Large intestine (tissue), 3 donors: ENCODE data around the gene HSPE1. TPM values are rescaled to one million over a fixed set of nuclear protein-coding genes. Genes with fewer than 3 reads are reported as not detected.
"Not testable (repeated sequence)": the region's sequence is repeated elsewhere in the genome, so short reads cannot be mapped to it uniquely, and the experiment has no call there.

ENCODE experiments used
- DNase-seq, 2 donors: peaks; one replicate each; pipeline versions ENCODE4 v3.0.0 to v3.0.0-alpha.2; 2013
- H3K27ac ChIP-seq: one replicate; pipeline ENCODE4 v1.5.1; 2013; ENCODE audit warnings: low read length
- H3K27me3 ChIP-seq: 2 replicates; pipeline ENCODE4 v1.6.1; 2013; ENCODE audit warnings: low read length; ENCODE audit not compliant: control insufficient read depth, insufficient read depth
- H3K36me3 ChIP-seq: 2 replicates; pipeline ENCODE4 v1.6.1; 2013; ENCODE audit warnings: low read length; ENCODE audit not compliant: control insufficient read depth, insufficient read depth
- H3K4me1 ChIP-seq: one replicate; pipeline ENCODE4 v1.6.1; 2013; ENCODE audit warnings: low read length; ENCODE audit not compliant: control insufficient read depth, insufficient read depth
- H3K4me3 ChIP-seq: one replicate; pipeline ENCODE4 v1.5.1; 2013; ENCODE audit warnings: low read length
- H3K9me3 ChIP-seq: one replicate; pipeline ENCODE4 v1.6.1; 2013; ENCODE audit warnings: mild to moderate bottlenecking, low read depth, low read length, moderate library complexity; ENCODE audit not compliant: control insufficient read depth
- WGBS: methylation state at CpG from one replicate; pipeline ENCODE4 v1.1.5; 2013; ENCODE audit warnings: low lambda C conversion rate; ENCODE audit not compliant: insufficient coverage; 5-methylcytosine and 5-hydroxymethylcytosine counted together
- polyA plus RNA-seq: library from polyadenylated mRNA; unstranded; fragments of 120-200 nt; gene quantifications from one replicate; pipeline ENCODE4 v1.2.1, GENCODE V29; 2013

Gene HSPE1
- polyA plus RNA-seq, 1 donor = 268 TPM

DNA sequence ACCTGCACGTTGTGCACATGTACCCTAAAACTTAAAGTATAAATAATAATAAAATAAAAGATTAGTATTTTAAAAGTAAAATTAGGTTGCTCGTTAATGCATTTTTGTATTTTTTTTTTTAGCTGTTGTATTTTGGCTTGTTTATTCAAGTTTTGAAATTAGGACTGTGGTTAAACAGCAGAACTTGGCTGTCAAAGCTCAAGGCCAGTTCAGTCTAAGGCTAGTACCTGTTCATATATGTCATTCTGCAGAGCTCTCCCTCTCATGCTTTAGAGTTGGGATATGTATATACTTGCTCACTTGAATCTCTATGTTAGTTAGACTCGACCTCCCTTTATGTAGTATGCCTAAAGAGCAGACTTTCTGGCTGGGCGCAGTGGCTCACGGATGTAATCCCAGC lies 48.4 kb downstream of the HSPE1 start:
- WGBS = 100% methylated on average over 1 of the region's 5 CpGs
- Histone ChIP-seq H3K36me3 (peaks cover 40% of the 10 kb centered on the region), H3K27me3 (no peaks in the 10 kb centered on the region)

DNA sequence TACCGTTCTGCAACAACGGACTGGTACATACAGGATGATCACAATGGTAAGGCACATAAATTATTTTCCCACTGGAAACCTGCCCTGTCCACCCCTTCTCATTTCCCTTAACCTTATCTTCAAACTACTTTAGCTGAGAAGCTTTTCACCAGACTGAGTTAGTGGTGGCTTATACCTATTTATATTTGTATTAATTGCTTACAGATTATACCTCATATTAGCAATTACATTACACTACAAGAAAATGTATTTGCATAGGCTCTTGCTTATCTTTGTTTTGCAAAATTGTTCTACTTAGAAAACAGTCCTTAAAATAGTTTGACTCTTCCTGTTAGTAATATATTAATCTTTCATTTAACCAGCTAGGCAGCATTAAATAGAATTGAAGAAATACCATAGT lies 51.1 kb downstream of the HSPE1 start:
- H3K4me1 ChIP-seq, H3K27ac ChIP-seq, DNase-seq, H3K4me3 ChIP-seq, H3K27me3 ChIP-seq, H3K9me3 ChIP-seq: not testable (repeated sequence)
- H3K36me3 ChIP-seq = peaks cover 36% of the 10 kb centered on the region
- WGBS = no CpG with 5 or more reads among the region's 2 CpGs

More for the DNA sequence above, 48.4 kb downstream of the HSPE1 start:
- DNase-seq = no peak
- no peaks in the 10 kb centered on the region for H3K4me1 ChIP-seq
- no peaks in the 10 kb centered on the region for H3K9me3 ChIP-seq
- H3K4me3 ChIP-seq = no peak overlapping the region
- H3K27ac ChIP-seq = no peak overlapping the region

Other genes starting within 250 kb of the HSPE1 start
- 8.4 TPM for gene ANKRD44, start 189.6 kb upstream of the HSPE1 start, polyA plus RNA-seq
- 347 TPM for gene SF3B1, start 65.4 kb upstream of the HSPE1 start, polyA plus RNA-seq
- 15.2 TPM for gene COQ10B, start 46.8 kb upstream of the HSPE1 start, polyA plus RNA-seq
- gene HSPD1, start 539 bp upstream of the HSPE1 start, polyA plus RNA-seq = 607 TPM
- gene MOB4, start 15.7 kb downstream of the HSPE1 start, polyA plus RNA-seq = 36.6 TPM
- 4.5 TPM for gene RFTN2, start 175.2 kb downstream of the HSPE1 start, polyA plus RNA-seq
- gene MARS2, start 205.0 kb downstream of the HSPE1 start, polyA plus RNA-seq = 8.9 TPM